GM12864 (cell line): ENCODE measurements around the gene RCOR3.
A peak's percentile ranks its signal among the peaks of the same experiment; 100 is the strongest.
"Not testable (repeated sequence)": the region's sequence is repeated elsewhere in the genome, so short reads cannot be mapped to it uniquely, and the experiment has no call there.

Experiments
- DNase-seq: peaks from one replicate; pipeline ENCODE4 v3.0.0-alpha.2; 2011; ENCODE audit warnings: low read depth
- H3K4me3 ChIP-seq: 2 replicates; pipeline ENCODE4 v1.5.1; 2011; ENCODE audit warnings: mild to moderate bottlenecking, low read depth, low read length, control low read depth
- TF ChIP-seq, protein P1 (sequence below): IDR thresholded peaks from 2 replicates; pipeline ENCODE4 v1.5.1; 2011; ENCODE audit warnings: low read depth, mild to moderate bottlenecking, moderate library complexity, low read length, control low read depth, inconsistent platforms; ENCODE audit errors: missing control alignments

RCOR3 gene

GRCh38 chr1:211258756-211259637, at the start of gene RCOR3:
Gene RCOR3, plus strand, starts transcription at chr1:211259366. Its CDS starts 195 bp downstream, at chr1:211259561.
- peak; percentile 66 for DNase-seq
- peak within 1 kb of the TSS; percentile 93 for H3K4me3 ChIP-seq
- TF ChIP-seq, protein P1, sequence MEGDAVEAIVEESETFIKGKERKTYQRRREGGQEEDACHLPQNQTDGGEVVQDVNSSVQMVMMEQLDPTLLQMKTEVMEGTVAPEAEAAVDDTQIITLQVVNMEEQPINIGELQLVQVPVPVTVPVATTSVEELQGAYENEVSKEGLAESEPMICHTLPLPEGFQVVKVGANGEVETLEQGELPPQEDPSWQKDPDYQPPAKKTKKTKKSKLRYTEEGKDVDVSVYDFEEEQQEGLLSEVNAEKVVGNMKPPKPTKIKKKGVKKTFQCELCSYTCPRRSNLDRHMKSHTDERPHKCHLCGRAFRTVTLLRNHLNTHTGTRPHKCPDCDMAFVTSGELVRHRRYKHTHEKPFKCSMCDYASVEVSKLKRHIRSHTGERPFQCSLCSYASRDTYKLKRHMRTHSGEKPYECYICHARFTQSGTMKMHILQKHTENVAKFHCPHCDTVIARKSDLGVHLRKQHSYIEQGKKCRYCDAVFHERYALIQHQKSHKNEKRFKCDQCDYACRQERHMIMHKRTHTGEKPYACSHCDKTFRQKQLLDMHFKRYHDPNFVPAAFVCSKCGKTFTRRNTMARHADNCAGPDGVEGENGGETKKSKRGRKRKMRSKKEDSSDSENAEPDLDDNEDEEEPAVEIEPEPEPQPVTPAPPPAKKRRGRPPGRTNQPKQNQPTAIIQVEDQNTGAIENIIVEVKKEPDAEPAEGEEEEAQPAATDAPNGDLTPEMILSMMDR, result peak; percentile 71

- no peak overlapping the region for H3K4me3 ChIP-seq
Observed at GRCh38 chr1:211210052-211210451, 49.1 kb upstream of the RCOR3 start.

DNA sequence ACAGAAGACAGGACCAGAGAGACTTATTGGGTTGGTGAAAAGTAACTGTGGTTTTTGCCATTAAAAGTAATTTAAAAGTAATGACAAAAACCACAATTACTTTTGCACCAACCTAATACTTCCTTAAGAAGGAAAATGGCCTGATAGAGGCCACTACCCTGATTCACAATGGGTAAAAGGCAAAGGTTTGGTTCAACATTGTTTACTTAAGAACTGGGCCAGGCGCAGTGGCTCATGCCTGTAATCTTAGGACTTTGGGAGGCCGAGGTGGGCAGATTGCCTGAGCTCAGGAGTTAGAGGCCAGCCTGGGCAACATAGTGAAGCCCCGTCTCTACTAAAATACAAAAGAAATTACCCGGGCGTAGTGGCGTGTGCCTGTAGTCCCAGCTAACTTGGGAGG, 48.2 kb upstream of the RCOR3 start:
- no peak for DNase-seq
- TF ChIP-seq, protein P1, result no peak

More at GRCh38 chr1:211210052-211210451, 49.1 kb upstream of the RCOR3 start:
- TF ChIP-seq, protein P1, result no peak
- DNase-seq, result no peak

DNA sequence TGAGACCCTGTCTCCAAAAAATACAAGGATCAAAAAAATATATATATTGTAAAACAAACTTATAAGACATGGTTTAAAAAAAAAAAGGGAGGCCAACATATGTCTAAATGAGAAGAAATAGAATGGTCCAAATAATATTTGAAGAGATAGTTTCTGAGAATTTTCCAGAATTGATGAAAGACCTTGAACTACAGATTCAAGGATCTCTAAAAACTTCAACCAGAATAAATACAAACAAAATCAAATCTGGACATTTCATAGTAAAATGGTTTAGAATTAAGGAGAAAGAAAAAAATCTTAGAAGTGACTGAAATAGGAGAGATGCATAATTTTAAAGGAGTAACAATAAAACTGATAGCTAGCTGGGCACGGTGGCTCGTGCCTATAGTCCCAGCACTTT, 45.5 kb upstream of the RCOR3 start:
- no peak overlapping the region for H3K4me3 ChIP-seq
- TF ChIP-seq, protein P1, result no peak
- DNase-seq, result no peak

More for the DNA sequence above, 48.2 kb upstream of the RCOR3 start:
- H3K4me3 ChIP-seq, result no peak overlapping the region

- no peak for DNase-seq
- H3K4me3 ChIP-seq, result no peak overlapping the region
- TF ChIP-seq, protein P1, result no peak
Observed at GRCh38 chr1:211215577-211215976, 43.6 kb upstream of the RCOR3 start.

DNA sequence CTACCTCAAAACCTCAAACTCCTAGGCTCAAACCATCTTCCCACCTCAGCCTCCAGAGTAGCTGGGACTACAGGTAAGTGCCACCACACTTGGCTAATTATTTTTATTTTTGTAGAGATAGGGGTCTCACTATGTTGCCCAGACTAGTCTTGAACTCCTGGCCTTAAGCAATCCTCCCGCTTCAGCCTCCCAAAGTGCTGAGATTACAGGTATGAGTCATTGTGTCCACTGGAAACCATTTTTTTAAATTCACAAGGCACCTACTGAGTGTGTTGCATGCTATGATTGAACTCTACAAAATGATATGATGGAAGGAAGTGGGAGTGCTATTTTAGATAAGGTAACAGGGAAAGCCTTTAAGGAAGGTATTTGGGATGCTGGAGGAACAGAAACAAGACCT, 41.8 kb upstream of the RCOR3 start:
- no peak overlapping the region for H3K4me3 ChIP-seq
- TF ChIP-seq, protein P1, result no peak
- no peak for DNase-seq

DNA sequence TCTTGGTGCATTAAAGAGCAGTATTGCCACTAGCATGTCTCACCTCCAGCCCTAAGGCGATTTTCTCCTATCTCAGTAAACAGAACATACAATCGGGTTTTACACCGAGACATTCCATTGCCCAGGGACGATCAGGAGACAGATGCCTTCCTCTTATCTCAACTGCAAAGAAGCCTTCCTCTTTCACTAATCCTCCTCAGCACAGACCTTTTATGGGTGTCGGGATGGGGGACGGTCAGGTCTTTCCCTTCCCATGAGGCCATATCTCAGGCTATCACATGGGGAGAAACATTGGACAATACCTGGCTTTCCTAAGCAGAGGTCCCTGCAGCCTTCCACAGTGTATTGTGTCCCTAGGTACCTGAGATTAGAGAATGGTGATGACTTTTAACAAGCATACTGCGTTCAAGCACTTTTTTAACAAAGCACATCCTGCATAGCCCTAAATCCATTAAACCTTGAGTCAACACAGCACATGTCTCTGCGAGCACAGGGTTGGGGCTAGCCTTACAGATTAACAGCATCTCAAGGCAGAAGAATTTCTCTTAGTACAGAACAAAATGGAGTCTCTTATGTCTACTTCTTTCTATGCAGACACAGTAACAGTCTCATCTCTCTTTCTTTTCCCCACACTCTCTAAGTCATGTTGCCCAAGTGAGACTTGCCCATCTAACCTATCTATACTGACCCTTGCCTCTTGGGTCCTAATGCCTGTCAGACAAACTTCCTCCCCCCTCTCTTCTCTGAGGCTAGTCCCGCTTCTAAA, 36.5 kb upstream of the RCOR3 start:
- DNase-seq, H3K4me3 ChIP-seq: not testable (repeated sequence)

GRCh38 chr1:211228573-211229364, 30.4 kb upstream of the RCOR3 start:
- not testable (repeated sequence) for DNase-seq, H3K4me3 ChIP-seq
